Dendritic cell treated with granulocyte-macrophage colony-stimulating factor and Interleukin-4, amounts not matched to agents 40 ng/mL and 50 ng/mL, for 4 days (primary cell): ENCODE measurements around the gene HMGN4.
A peak's percentile ranks its signal among the peaks of the same experiment; 100 is the strongest.

Experiments used
- H3K27ac Mint-ChIP-seq: one replicate; pipeline ENCODE4 v1.8.0; 2022; ENCODE audit warnings: mild to moderate bottlenecking, mixed read lengths
- H3K27me3 Mint-ChIP-seq: one replicate; pipeline ENCODE4 v1.8.0; 2022; ENCODE audit warnings: mild to moderate bottlenecking, mixed read lengths
- H3K36me3 Mint-ChIP-seq: one replicate; pipeline ENCODE4 v1.8.0; 2022; ENCODE audit warnings: low read depth, mixed read lengths
- H3K4me1 Mint-ChIP-seq: one replicate; pipeline ENCODE4 v1.8.0; 2022; ENCODE audit warnings: low read depth, mixed read lengths
- H3K4me3 Mint-ChIP-seq: one replicate; pipeline ENCODE4 v1.8.0; 2022; ENCODE audit warnings: mild to moderate bottlenecking, moderate library complexity, mixed read lengths
- H3K9me3 Mint-ChIP-seq: one replicate; pipeline ENCODE4 v1.8.0; 2022; ENCODE audit warnings: mixed read lengths
- intact Hi-C: fragments of 100-400 bp; cut with micrococcal nuclease; formaldehyde crosslinking; loops from one replicate; pipeline ENCODE4 v1.15.0; 2022

The HMGN4 gene

DNA sequence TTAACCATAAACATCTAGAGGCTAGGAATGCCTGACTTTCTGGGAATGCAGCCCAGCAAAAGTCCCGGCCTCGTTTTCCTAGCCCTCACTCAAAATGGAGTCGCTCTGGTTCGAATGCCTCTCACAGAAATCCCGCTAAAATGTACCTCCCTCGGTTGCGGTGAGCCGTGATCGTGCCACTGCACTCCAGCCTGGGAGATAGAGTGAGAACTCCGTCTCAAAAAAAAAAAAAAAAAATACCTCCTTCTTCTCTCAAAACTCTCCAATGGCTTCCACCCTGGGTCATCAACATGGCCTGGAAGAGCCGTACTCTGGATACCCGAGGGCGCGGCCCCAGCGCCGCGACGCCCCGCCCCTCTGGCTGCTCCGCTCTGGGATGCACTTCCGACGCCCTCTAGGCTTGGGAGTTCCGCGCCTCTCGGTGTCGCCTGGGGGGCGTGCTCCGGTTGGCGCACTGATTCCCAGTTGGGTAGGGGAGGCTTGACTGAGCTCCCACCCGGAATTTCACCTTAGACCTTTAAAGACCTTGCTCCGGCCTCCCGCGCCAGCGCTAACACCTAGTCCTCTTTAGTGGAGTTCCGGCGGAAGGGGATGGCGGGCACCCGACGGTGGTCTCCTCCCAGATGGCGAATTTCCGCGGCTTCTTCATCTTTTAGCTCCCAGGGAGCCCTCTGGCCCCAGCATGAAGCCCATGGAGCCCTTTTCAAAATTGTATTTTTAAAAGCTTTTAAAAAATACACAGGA lies 12.3 kb downstream of the HMGN4 start:
- intact Hi-C loops = no loop called here
- H3K4me1 Mint-ChIP-seq = peaks cover 29% of the 10 kb centered on the region

GRCh38 chr6:26552205-26552604 lies 14.0 kb downstream of the HMGN4 start:
- Mint-ChIP-seq H3K4me3 (no peak overlapping the region), H3K36me3 (peaks cover 2% of the 10 kb centered on the region), H3K27me3 (peaks cover 2% of the 10 kb centered on the region), H3K27ac (no peak overlapping the region), H3K4me1 (peaks cover 15% of the 10 kb centered on the region), H3K9me3 (no peaks in the 10 kb centered on the region)
- intact Hi-C loops = no loop called here

More for the DNA sequence above, 12.3 kb downstream of the HMGN4 start:
- H3K4me3 Mint-ChIP-seq = peak overlapping the region; percentile 81
- peaks cover 18% of the 10 kb centered on the region for H3K36me3 Mint-ChIP-seq
- peak overlapping the region; percentile 70 for H3K27ac Mint-ChIP-seq
- H3K27me3 Mint-ChIP-seq = no peaks in the 10 kb centered on the region
- no peaks in the 10 kb centered on the region for H3K9me3 Mint-ChIP-seq

- Mint-ChIP-seq H3K27me3 (peaks cover 2% of the 10 kb centered on the region), H3K36me3 (no peaks in the 10 kb centered on the region), H3K27ac (no peak overlapping the region), H3K4me3 (no peak overlapping the region), H3K9me3 (no peaks in the 10 kb centered on the region), H3K4me1 (peaks cover 15% of the 10 kb centered on the region)
- intact Hi-C loops = no loop called here
These were observed 14.5 kb downstream of the HMGN4 start for GRCh38 chr6:26552640-26553188.

DNA sequence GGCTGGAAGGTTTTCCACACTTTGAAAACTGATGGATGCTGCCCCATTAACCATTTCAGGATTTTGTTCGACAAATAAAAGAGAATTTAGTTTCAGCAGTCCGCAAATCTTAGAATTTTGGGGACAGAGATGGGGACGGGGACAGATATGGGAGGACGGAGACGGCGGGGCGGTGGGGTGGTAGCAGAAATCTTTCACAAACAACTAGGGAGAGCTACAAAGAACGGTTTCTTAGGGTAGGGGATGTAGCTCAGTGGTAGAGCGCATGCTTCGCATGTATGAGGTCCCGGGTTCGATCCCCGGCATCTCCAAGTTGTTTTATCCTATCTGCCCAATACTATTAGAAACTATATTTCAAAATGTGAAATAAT lies 15.1 kb downstream of the HMGN4 start:
- Mint-ChIP-seq H3K4me3 (no peak overlapping the region), H3K36me3 (no peaks in the 10 kb centered on the region), H3K27me3 (peaks cover 3% of the 10 kb centered on the region), H3K9me3 (no peaks in the 10 kb centered on the region), H3K27ac (no peak overlapping the region), H3K4me1 (peaks cover 15% of the 10 kb centered on the region)
- intact Hi-C loops = no loop called here

DNA sequence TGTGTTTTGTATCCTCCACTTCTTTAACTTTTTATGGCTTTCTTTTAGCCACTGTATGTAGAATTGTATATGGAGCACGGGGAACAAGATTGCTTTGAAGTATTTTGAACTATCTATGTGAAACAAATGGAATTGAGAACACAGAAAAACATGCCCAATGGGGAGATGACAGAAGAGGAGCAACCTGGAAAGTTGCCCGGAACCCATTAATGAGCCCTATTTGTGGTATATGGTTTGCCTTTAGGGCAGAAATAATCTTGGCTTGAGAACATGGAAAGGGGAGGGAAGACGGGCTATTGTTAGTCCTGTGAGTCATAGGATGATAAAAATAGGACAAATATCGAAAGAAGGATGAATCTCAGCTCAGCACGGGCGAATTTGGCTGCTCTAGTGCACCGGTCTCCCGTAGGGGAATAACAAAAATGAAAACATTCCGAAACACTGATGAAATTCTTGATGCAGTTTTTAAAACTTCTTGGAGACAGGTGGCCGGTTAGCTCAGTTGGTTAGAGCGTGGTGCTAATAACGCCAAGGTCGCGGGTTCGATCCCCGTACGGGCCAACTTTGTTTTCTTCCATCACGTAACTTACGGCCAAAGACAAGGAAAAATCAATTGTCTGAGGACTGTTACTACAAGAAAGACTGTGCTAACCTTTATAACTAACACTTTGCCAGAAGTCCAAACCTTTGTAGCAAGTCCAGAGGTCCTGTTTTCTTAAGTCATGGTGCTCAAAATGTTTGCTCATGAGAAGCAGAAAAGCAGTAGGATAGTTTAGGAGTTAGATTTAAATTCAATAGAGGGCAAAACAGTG lies 15.7 kb downstream of the HMGN4 start:
- peaks cover 15% of the 10 kb centered on the region for H3K4me1 Mint-ChIP-seq
- H3K27ac Mint-ChIP-seq = no peak overlapping the region
- no peak overlapping the region for H3K4me3 Mint-ChIP-seq
- H3K9me3 Mint-ChIP-seq = no peaks in the 10 kb centered on the region
- no peaks in the 10 kb centered on the region for H3K36me3 Mint-ChIP-seq
- intact Hi-C loops = loop anchor here (2.0 kb wide), 1 partner anchor 15 kb away; no protein-coding TSS in a partner anchor
- H3K27me3 Mint-ChIP-seq = peaks cover 5% of the 10 kb centered on the region

- no peaks in the 10 kb centered on the region for H3K36me3 Mint-ChIP-seq
- peaks cover 5% of the 10 kb centered on the region for H3K27me3 Mint-ChIP-seq
- H3K27ac Mint-ChIP-seq = no peak overlapping the region
- H3K4me3 Mint-ChIP-seq = peak overlapping the region; percentile 62
- intact Hi-C loops = loop anchor here (2.0 kb wide), 1 partner anchor 14 kb away; no protein-coding TSS in a partner anchor
- no peaks in the 10 kb centered on the region for H3K9me3 Mint-ChIP-seq
- peaks cover 15% of the 10 kb centered on the region for H3K4me1 Mint-ChIP-seq
These were observed 16.2 kb downstream of the HMGN4 start for GRCh38 chr6:26554447-26554696.

GRCh38 chr6:26554697-26555504 lies 16.7 kb downstream of the HMGN4 start:
- Mint-ChIP-seq H3K9me3 (no peaks in the 10 kb centered on the region), H3K27ac (no peak overlapping the region), H3K4me1 (peaks cover 15% of the 10 kb centered on the region), H3K4me3 (peak overlapping the region; percentile 62), H3K27me3 (peaks cover 5% of the 10 kb centered on the region), H3K36me3 (no peaks in the 10 kb centered on the region)
- intact Hi-C loops = loop anchor here (2.0 kb wide), 1 partner anchor 14 kb away; no protein-coding TSS in a partner anchor

DNA sequence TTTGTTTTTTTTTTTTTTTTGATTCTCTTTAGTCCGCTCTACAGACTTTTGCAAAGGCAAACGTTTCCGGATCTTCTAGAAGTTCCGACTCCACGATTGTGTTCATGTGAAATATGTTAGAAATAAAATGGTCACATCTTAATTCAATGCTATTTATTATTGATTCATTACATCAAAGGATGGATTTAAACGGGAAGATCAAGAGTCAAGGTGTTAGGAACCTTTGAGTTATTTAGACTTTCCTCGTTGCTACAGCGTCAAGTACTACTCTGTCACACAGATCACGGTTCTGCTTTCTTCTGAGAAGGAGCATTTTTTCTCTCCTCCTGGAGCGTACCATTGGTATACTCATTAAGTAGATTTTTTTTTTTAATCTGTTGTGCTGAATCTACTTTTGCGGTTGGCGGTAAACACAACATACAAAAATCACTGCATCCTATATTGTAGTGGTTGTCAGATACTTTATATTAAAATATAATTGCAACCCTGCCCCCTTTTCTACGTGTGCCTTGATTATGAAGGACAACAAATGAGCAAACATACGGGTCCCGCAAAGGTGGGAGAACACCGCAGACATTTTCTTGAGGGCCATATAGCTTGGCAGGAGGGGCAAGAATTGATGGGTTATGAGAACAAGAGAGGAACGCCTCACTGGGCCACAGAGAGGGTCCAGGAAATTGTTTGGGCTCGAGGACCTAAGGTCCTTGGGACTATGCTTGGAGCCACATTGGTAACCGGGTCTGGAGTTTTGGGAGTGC lies 17.5 kb downstream of the HMGN4 start:
- H3K9me3 Mint-ChIP-seq = no peaks in the 10 kb centered on the region
- H3K4me3 Mint-ChIP-seq = peak overlapping the region; percentile 30
- peaks cover 9% of the 10 kb centered on the region for H3K4me1 Mint-ChIP-seq
- no peaks in the 10 kb centered on the region for H3K36me3 Mint-ChIP-seq
- intact Hi-C loops = loop anchor here (2.0 kb wide), 1 partner anchor 13 kb away; no protein-coding TSS in a partner anchor
- H3K27ac Mint-ChIP-seq = no peak overlapping the region
- H3K27me3 Mint-ChIP-seq = peaks cover 5% of the 10 kb centered on the region

GRCh38 chr6:26556263-26557070 lies 18.3 kb downstream of the HMGN4 start:
- no peak overlapping the region for H3K4me3 Mint-ChIP-seq
- no peaks in the 10 kb centered on the region for H3K36me3 Mint-ChIP-seq
- intact Hi-C loops = no loop called here
- no peak overlapping the region for H3K27ac Mint-ChIP-seq
- no peaks in the 10 kb centered on the region for H3K9me3 Mint-ChIP-seq
- H3K27me3 Mint-ChIP-seq = peaks cover 5% of the 10 kb centered on the region
- H3K4me1 Mint-ChIP-seq = peaks cover 7% of the 10 kb centered on the region

DNA sequence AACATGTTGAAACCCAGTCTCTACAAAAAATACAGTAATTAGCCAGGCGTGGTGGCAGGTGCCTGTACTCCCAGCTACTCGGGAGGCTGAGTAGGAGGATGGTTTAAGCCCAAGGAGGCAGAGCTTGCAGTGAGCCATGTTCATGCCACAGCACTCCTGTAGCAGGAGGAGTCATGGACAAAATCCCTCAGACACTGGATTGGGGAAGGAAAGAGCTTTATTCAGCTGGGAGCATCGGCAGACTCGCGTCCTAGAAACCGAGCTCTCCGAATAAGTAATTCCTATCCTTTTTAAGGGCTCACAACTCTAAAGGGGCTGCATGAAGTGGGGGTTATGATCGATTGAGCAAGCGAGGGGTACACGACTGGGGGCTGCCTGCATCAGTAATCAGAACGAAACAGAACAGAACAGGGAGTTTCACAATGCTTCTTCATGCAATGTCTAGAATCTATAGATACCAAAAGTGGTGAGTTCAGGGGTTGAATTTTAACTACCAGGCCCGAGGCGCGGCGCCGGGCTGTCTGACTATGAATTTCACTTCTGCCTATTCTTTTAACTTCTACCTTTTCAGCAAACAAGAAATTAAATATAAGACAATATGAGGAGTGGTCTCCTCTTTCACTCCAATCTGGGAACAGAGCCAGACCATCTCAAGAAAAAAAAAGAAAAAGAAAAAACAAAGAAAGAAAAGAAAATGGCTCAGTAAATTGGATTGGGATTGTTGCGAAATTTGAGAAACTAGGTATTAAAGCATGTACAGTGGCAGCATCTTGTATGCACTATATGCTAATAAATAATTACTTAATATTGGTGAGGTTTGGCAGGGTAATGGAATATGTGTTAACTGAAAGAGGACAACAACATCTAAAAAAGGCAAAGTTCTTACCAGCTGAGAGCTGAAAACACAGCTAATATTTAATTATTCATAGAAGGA lies 23.6 kb downstream of the HMGN4 start:
- Mint-ChIP-seq H3K27me3 (peaks cover 4% of the 10 kb centered on the region), H3K4me1 (no peaks in the 10 kb centered on the region), H3K36me3 (no peaks in the 10 kb centered on the region), H3K4me3 (no peak overlapping the region), H3K9me3 (no peaks in the 10 kb centered on the region), H3K27ac (no peak overlapping the region)
- intact Hi-C loops = no loop called here

DNA sequence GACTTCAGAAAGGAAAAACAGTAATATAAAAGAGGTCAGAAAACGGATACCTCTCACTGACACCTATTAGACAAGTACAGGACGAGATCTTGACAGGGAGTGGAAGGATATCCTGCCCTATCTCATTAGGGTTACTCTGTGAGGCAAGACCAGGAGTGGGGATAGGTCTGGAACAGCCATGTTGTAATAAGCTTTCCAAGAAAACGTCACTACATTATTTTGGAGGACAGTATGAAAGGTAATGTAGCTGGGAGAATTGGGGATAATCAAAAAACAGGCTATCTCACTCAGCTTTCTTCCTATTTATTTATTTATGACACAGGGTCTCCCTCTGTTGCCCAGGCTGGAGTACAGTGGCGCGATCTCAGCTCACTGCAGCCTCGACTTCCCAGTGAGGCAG lies 25.3 kb downstream of the HMGN4 start:
- Mint-ChIP-seq H3K27ac (no peak overlapping the region), H3K9me3 (no peaks in the 10 kb centered on the region), H3K4me1 (peaks cover 2% of the 10 kb centered on the region), H3K36me3 (peaks cover 2% of the 10 kb centered on the region), H3K27me3 (peaks cover 2% of the 10 kb centered on the region), H3K4me3 (no peak overlapping the region)
- intact Hi-C loops = no loop called here
